H1 (cell line): ENCODE measurements around the gene INTU. TPM values are rescaled to one million over a fixed set of nuclear protein-coding genes. Genes with fewer than 3 reads are reported as not detected.

Experiments used
- CTCF ChIA-PET: fragments of 300-600 bp; sonication (Branson Sonifier 250); formaldehyde crosslinking; loops from one replicate; lab custom pipeline; 2021; ENCODE audit not compliant: partially characterized antibody; lab: Charles Lee
- POLR2A ChIA-PET: fragments of 300-600 bp; sonication (Branson Sonifier 250); formaldehyde crosslinking; loops from one replicate; lab custom pipeline; 2021; ENCODE audit warnings: inconsistent platforms; ENCODE audit not compliant: partially characterized antibody; lab: Charles Lee
- DNase-seq, 2 experiments: peaks; one replicate each; pipeline versions ENCODE4 v3.0.0 to v3.0.0-alpha.2; 2010 to 2022; ENCODE audit warnings: low spot score in 2 of 2, low read depth in 1 of 2, mixed read lengths in 1 of 2
- FAIRE-seq: peaks from 2 replicates; lab custom pipeline; 2011; peaks lifted over from hg19 to GRCh38; lab: Jason Lieb, UNC
- H2AFZ ChIP-seq: 2 replicates; pipeline ENCODE4 v1.8.1; 2012; ENCODE audit warnings: low read length, inconsistent platforms
- H2AK5ac ChIP-seq: 2 replicates; pipeline ENCODE4 v1.6.1; 2013; ENCODE audit warnings: low read depth, low read length
- H2BK120ac ChIP-seq: replicated peaks from 2 replicates; pipeline ENCODE3; 2013; ENCODE audit warnings: low read depth, low read length, inconsistent platforms
- H2BK12ac ChIP-seq: 2 replicates; pipeline ENCODE4 v1.6.1; 2013; ENCODE audit warnings: low read depth, low read length
- H2BK15ac ChIP-seq: 2 replicates; pipeline ENCODE4 v1.6.1; 2013; ENCODE audit warnings: low read length
- H2BK20ac ChIP-seq: 2 replicates; pipeline ENCODE4 v1.6.1; 2013; ENCODE audit warnings: low read length
- H2BK5ac ChIP-seq: 2 replicates; pipeline ENCODE4 v1.6.1; 2013; ENCODE audit warnings: low read depth, low read length
- H3K14ac ChIP-seq: 2 replicates; pipeline ENCODE4 v1.6.1; 2013; ENCODE audit warnings: inconsistent platforms; ENCODE audit not compliant: insufficient read length
- H3K18ac ChIP-seq: 2 replicates; pipeline ENCODE4 v1.6.1; 2013; ENCODE audit warnings: low read length; ENCODE audit errors: extremely low read depth
- H3K23ac ChIP-seq: 2 replicates; pipeline ENCODE4 v1.6.1; 2013; ENCODE audit warnings: inconsistent platforms; ENCODE audit not compliant: insufficient read length
- H3K23me2 ChIP-seq: 2 replicates; pipeline ENCODE4 v1.6.1; 2013; ENCODE audit warnings: low read depth, low read length
- H3K27ac ChIP-seq: 2 replicates; pipeline ENCODE4 v1.6.1; 2011; ENCODE audit warnings: low read depth, low read length, inconsistent platforms
- H3K27me3 ChIP-seq, 4 experiments: replicated peaks in 1 of 4; 1 replicate in 1 of 4; 2 replicates in 3 of 4; pipeline versions ENCODE4 v1.6.1 to v1.8.1; 2011 to 2013; ENCODE audit warnings: low read length in 3 of 4, mild to moderate bottlenecking in 3 of 4, inconsistent platforms in 2 of 4, mixed read lengths in 2 of 4, moderate library complexity in 1 of 4; ENCODE audit not compliant: control insufficient read depth in 3 of 4, insufficient read depth in 3 of 4; ENCODE audit errors: extremely low read depth in 1 of 4
- H3K36me3 ChIP-seq, 4 experiments: 2 replicates each; pipeline versions ENCODE4 v1.6.1 to v1.8.1; 2011 to 2013; ENCODE audit warnings: mild to moderate bottlenecking in 4 of 4, low read length in 3 of 4, moderate library complexity in 2 of 4, control low read depth in 1 of 4, inconsistent platforms in 1 of 4; ENCODE audit not compliant: insufficient read depth in 4 of 4, control insufficient read depth in 2 of 4
- H3K4ac ChIP-seq: replicated peaks from 2 replicates; pipeline ENCODE3; 2013; ENCODE audit warnings: low read length, low read depth, mixed read lengths, inconsistent platforms; ENCODE audit not compliant: insufficient read length
- H3K4me1 ChIP-seq, 4 experiments: replicated peaks in 1 of 4; 1 replicate in 1 of 4; 2 replicates in 3 of 4; pipeline versions ENCODE4 v1.6.1 to v1.8.1; 2011 to 2013; ENCODE audit warnings: low read length in 3 of 4, inconsistent platforms in 2 of 4, mixed read lengths in 1 of 4; ENCODE audit not compliant: insufficient read depth in 4 of 4, control insufficient read depth in 3 of 4
- H3K4me2 ChIP-seq, 2 experiments: 2 replicates each; pipeline versions ENCODE4 v1.6.1 to v1.8.1; 2011 to 2013; ENCODE audit warnings: low read depth in 2 of 2, low read length in 2 of 2, control low read depth in 1 of 2, inconsistent platforms in 1 of 2, mild to moderate bottlenecking in 1 of 2; ENCODE audit not compliant: insufficient read depth in 1 of 2
- H3K4me3 ChIP-seq, 4 experiments: fragments of 200-600, 300-600 bp in 1 of 4; sonication (generic), shearing (Covaris generic), sonication (Bioruptor Twin) in 1 of 4; 2 replicates each; pipeline versions ENCODE4 v1.5.1 to v1.8.1; 2011 to 2016; ENCODE audit warnings: low read length in 4 of 4, low read depth in 3 of 4, control low read depth in 2 of 4, inconsistent platforms in 2 of 4, mild to moderate bottlenecking in 2 of 4, mixed read lengths in 1 of 4, moderate library complexity in 1 of 4; ENCODE audit not compliant: insufficient read depth in 2 of 4; ENCODE audit errors: extremely low read depth in 1 of 4
- H3K56ac ChIP-seq: replicated peaks from 2 replicates; pipeline ENCODE3; 2013; ENCODE audit warnings: low read depth, mild to moderate bottlenecking, mixed read lengths, low read length, inconsistent platforms; ENCODE audit not compliant: insufficient read length
- H3K79me1 ChIP-seq: 2 replicates; pipeline ENCODE4 v1.6.1; 2013; ENCODE audit warnings: low read depth, low read length, control low read depth
- H3K79me2 ChIP-seq, 2 experiments: 2 replicates each; pipeline versions ENCODE4 v1.6.1 to v1.8.1; 2012 to 2013; ENCODE audit warnings: low read length in 2 of 2, mild to moderate bottlenecking in 2 of 2, inconsistent platforms in 1 of 2; ENCODE audit not compliant: insufficient read depth in 2 of 2, control insufficient read depth in 1 of 2
- H3K9ac ChIP-seq, 4 experiments: replicated peaks in 1 of 4; 1 replicate in 1 of 4; 2 replicates in 3 of 4; pipeline versions ENCODE4 v1.6.1 to v1.8.1; 2011 to 2013; ENCODE audit warnings: low read depth in 3 of 4, low read length in 3 of 4, control low read depth in 2 of 4, mild to moderate bottlenecking in 2 of 4, moderate library complexity in 2 of 4, inconsistent platforms in 1 of 4; ENCODE audit errors: extremely low read depth in 1 of 4
- H3K9me3 ChIP-seq, 2 experiments: 2 replicates each; pipeline versions ENCODE4 v1.6.1 to v1.8.1; 2012 to 2013; ENCODE audit warnings: mild to moderate bottlenecking in 2 of 2, moderate library complexity in 2 of 2, control low read depth in 1 of 2, inconsistent platforms in 1 of 2, low read depth in 1 of 2, low read length in 1 of 2, mixed read lengths in 1 of 2; ENCODE audit not compliant: insufficient read depth in 2 of 2
- H4K20me1 ChIP-seq, 2 experiments: replicated peaks in 1 of 2; 2 replicates each; pipeline versions ENCODE3 to v1.8.1; 2011 to 2013; ENCODE audit warnings: inconsistent platforms in 2 of 2, low read length in 2 of 2, mild to moderate bottlenecking in 1 of 2; ENCODE audit not compliant: insufficient read depth in 2 of 2, control insufficient read depth in 1 of 2
- H4K5ac ChIP-seq: 2 replicates; pipeline ENCODE4 v1.6.1; 2013; ENCODE audit warnings: low read length, low read depth, mixed read lengths, inconsistent platforms; ENCODE audit not compliant: insufficient read length
- H4K8ac ChIP-seq: 2 replicates; pipeline ENCODE4 v1.8.0; 2013; ENCODE audit warnings: mild to moderate bottlenecking, moderate library complexity, low read length, inconsistent platforms; ENCODE audit not compliant: insufficient read depth; ENCODE audit errors: extremely low read depth
- H4K91ac ChIP-seq: replicated peaks from 2 replicates; pipeline ENCODE3; 2013; ENCODE audit warnings: low read length, mixed read lengths, inconsistent platforms; ENCODE audit not compliant: insufficient read length
- CBX5 ChIP-seq: fragments of 300-800, 300-1000 bp; sonication (generic); IDR thresholded peaks from 2 replicates; pipeline ENCODE4 v1.7.1; 2016; ENCODE audit warnings: antibody characterized with exemption, low read length, low read depth
- CEBPB ChIP-seq: IDR thresholded peaks from 2 replicates; pipeline ENCODE4 v1.6.1; 2012; ENCODE audit warnings: low read depth, low read length
- CREB1 ChIP-seq: IDR thresholded peaks from 2 replicates; pipeline ENCODE4 v1.6.1; 2012; ENCODE audit warnings: inconsistent platforms
- CTBP2 ChIP-seq: IDR thresholded peaks from 2 replicates; pipeline ENCODE4 v1.7.0; 2011; ENCODE audit warnings: borderline replicate concordance, mild to moderate bottlenecking, moderate library complexity, mixed read lengths, low read length; ENCODE audit not compliant: insufficient read depth, insufficient read length
- EGR1 ChIP-seq: IDR thresholded peaks from 2 replicates; pipeline ENCODE4 v1.6.1; 2011; ENCODE audit warnings: low read depth, low read length, borderline replicate concordance
- FOSL1 ChIP-seq: IDR thresholded peaks from 2 replicates; pipeline ENCODE4 v1.6.1; 2011; ENCODE audit warnings: mild to moderate bottlenecking, low read depth, low read length, moderate library complexity; ENCODE audit not compliant: insufficient read depth
- GABPA ChIP-seq: IDR thresholded peaks from 2 replicates; pipeline ENCODE4 v1.6.1; 2011; ENCODE audit warnings: mild to moderate bottlenecking, low read length, moderate library complexity, borderline replicate concordance; ENCODE audit not compliant: insufficient read depth
- GTF2F1 ChIP-seq: IDR thresholded peaks from 2 replicates; pipeline ENCODE4 v1.6.1; 2012; ENCODE audit warnings: low read depth, low read length, improper control_type of control experiment, borderline replicate concordance
- HDAC6 ChIP-seq: IDR thresholded peaks from one replicate; pipeline ENCODE4 v1.7.1; 2012; ENCODE audit warnings: low read depth, mild to moderate bottlenecking, inconsistent platforms, low read length, moderate library complexity
- JUN ChIP-seq: IDR thresholded peaks from 2 replicates; pipeline ENCODE4 v1.6.1; 2011; ENCODE audit warnings: low read depth, mild to moderate bottlenecking, improper control_type of control experiment, low read length
- JUND ChIP-seq: IDR thresholded peaks from 2 replicates; pipeline ENCODE4 v1.6.1; 2011; ENCODE audit warnings: mild to moderate bottlenecking, improper control_type of control experiment, low read length
- POU5F1 ChIP-seq: IDR thresholded peaks from 2 replicates; pipeline ENCODE4 v1.6.1; 2011; ENCODE audit warnings: low read depth, mild to moderate bottlenecking, low read length, moderate library complexity
- RXRA ChIP-seq: IDR thresholded peaks from 2 replicates; pipeline ENCODE4 v1.6.1; 2011; ENCODE audit warnings: low read depth, mild to moderate bottlenecking, low read length, moderate library complexity; ENCODE audit not compliant: insufficient read depth
- SIRT6 ChIP-seq: IDR thresholded peaks from one replicate; pipeline ENCODE4 v1.7.1; 2012; ENCODE audit warnings: low read length, inconsistent platforms
- SUZ12 ChIP-seq: fragments of 200-600 bp; sonication (generic); IDR thresholded peaks from 2 replicates; pipeline ENCODE4 v1.6.1; 2012; ENCODE audit warnings: mild to moderate bottlenecking, inconsistent platforms, low read length, moderate library complexity, mixed read lengths
- TAF7 ChIP-seq: optimal IDR thresholded peaks from 2 replicates; pipeline ENCODE3; 2011; ENCODE audit warnings: low read depth, mild to moderate bottlenecking, inconsistent platforms, low read length, moderate library complexity, borderline replicate concordance
- ZNF274 ChIP-seq: IDR thresholded peaks from 2 replicates; pipeline ENCODE4 v1.7.0; 2012; ENCODE audit warnings: low read length, borderline replicate concordance; ENCODE audit errors: extremely low read depth
- polyA plus RNA-seq, 7 experiments: library from polyadenylated mRNA; depleted of rRNA in 3 of 7; stranded (reverse) in 5 of 7; unstranded in 2 of 7; fragments of >200 nt in 5 of 7; fragments of 200-250 nt in 2 of 7; gene quantifications; 1 replicate in 5 of 7; 2 replicates in 1 of 7; 4 replicates in 1 of 7; pipeline versions ENCODE4 v1.2.1 to v1.2.3, GENCODE V29; 2011 to 2013; ENCODE audit warnings: missing spikeins in 2 of 7, mixed read lengths in 2 of 7
- total RNA-seq: library from RNA; stranded (reverse); fragmentation: NEBNext Ultra II Directional; extraction: Animal tissue kit (Norgen Biotek cat#: 25700); gene quantifications from 2 replicates; pipeline ENCODE4 v1.2.1, GENCODE V29; 2021

Gene INTU
- total and polyA plus RNA-seq, 2 of the 8 experiments (the other 6 are each of a cell fraction or from before 2014, with no cell fraction given), result 6.0 to 15.1 TPM

- Histone ChIP-seq H4K5ac (no peak overlapping the region), H2BK5ac (no peak overlapping the region), H2BK15ac (no peak overlapping the region), H3K27me3 (peaks cover 0 to 1% (median 0%) of the 10 kb centered on the region in 4 experiments; a peak in 1 of 7 replicates), H3K4me1 (no peaks in the 10 kb centered on the region), H3K14ac (no peak overlapping the region), H3K23me2 (no peaks in the 10 kb centered on the region), H2BK12ac (no peak overlapping the region), H4K8ac (no peak overlapping the region), H3K18ac (no peak overlapping the region), H3K27ac (no peak overlapping the region), H2AFZ (no peak overlapping the region), H3K36me3 (no peaks in the 10 kb centered on the region), H3K56ac (no peak overlapping the region), H2BK120ac (no peak overlapping the region), H3K79me2 (no peaks in the 10 kb centered on the region), H3K23ac (no peak overlapping the region), H4K91ac (no peak overlapping the region), H4K20me1 (no peaks in the 10 kb centered on the region), H3K9me3 (no peaks in the 10 kb centered on the region), H3K4ac (no peak overlapping the region), H2AK5ac (no peak overlapping the region), H3K4me2 (no peak overlapping the region), H2BK20ac (no peak overlapping the region), H3K4me3 (no peak overlapping the region), H3K9ac (no peak overlapping the region), H3K79me1 (no peaks in the 10 kb centered on the region)
- CTCF ChIA-PET, result interaction anchor here (0.6 to 2.2 kb wide), 7 partner anchors 8 to 922 kb away, joined by 4 to 10 read pairs (median 5); partner anchors contain the start of gene SLC25A31
- no peak for DNase-seq
- POLR2A ChIA-PET, result no interaction called here
- FAIRE-seq, result no peak
- TF ChIP-seq RXRA, result no peak
- no peak for TF ChIP-seq HDAC6
- no peak for TF ChIP-seq CTBP2
- TF ChIP-seq SIRT6, result no peak
- no peak for TF ChIP-seq FOSL1
- no peak for TF ChIP-seq JUN
- no peak for TF ChIP-seq JUND
- no peak for TF ChIP-seq TAF7
- no peak for TF ChIP-seq ZNF274
- TF ChIP-seq CEBPB, result no peak
- no peak for TF ChIP-seq GTF2F1
- no peak for TF ChIP-seq SUZ12
- TF ChIP-seq GABPA, result no peak
- TF ChIP-seq POU5F1, result no peak
- TF ChIP-seq EGR1, result no peak
- TF ChIP-seq CREB1, result no peak
- no peak for TF ChIP-seq CBX5
These were observed 34.1 kb upstream of the INTU start for GRCh38 chr4:127598656-127599055.
